ENCODE data around the gene EDIL3. TPM values are rescaled to one million over a fixed set of nuclear protein-coding genes. Genes with fewer than 3 reads are reported as not detected.

EDIL3 gene
- total and polyA plus RNA-seq, 2 of the 8 experiments (the other 6 are each of a cell fraction or from before 2014, with no cell fraction given) = 14.7 to 47.2 TPM

DNA sequence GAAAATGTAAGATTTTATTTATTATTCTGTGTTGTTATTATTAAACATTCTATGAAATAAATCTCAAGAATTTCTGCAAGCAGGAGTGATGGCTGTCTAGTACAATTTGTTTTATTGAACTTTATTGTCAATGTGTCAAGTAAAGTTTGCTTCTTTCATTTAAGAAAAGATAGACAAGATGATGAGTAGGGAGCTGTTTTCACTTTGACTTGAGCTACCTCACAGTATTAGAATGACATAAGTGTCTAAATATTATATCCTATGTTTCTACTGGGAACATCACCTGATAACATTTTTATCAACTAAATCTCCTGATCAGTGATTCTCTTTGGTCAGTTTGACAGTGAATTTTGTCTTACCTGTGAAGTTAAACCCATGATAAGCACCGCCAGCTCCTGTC lies 12.7 kb upstream of the EDIL3 start:
- Histone ChIP-seq H2AK5ac (ENCODE audit: low read depth, low read length) (no peak overlapping the region), H4K91ac (replicated peaks; ENCODE audit: insufficient read length, low read length) (no peak overlapping the region), H3K23me2 (ENCODE audit: low read depth, low read length) (no peaks in the 10 kb centered on the region), H3K9ac (replicated peaks in 1 of 4; ENCODE audit: extremely low read depth in 1 of 4, low read depth in 3 of 4, low read length in 3 of 4) (no peak overlapping the region), H3K18ac (ENCODE audit: extremely low read depth, low read length) (no peak overlapping the region), H2BK15ac (ENCODE audit: low read length) (no peak overlapping the region), H3K9me3 (ENCODE audit: insufficient read depth in 2 of 2, low read depth in 1 of 2, low read length in 1 of 2) (no peaks in the 10 kb centered on the region), H3K79me1 (ENCODE audit: low read depth, low read length) (no peaks in the 10 kb centered on the region), H3K14ac (ENCODE audit: insufficient read length) (no peak overlapping the region), H4K20me1 (replicated peaks in 1 of 2; ENCODE audit: control insufficient read depth in 1 of 2, insufficient read depth in 2 of 2, low read length in 2 of 2) (no peaks in the 10 kb centered on the region), H2BK20ac (ENCODE audit: low read length) (no peak overlapping the region), H4K5ac (ENCODE audit: insufficient read length, low read depth, low read length) (no peak overlapping the region), H3K56ac (replicated peaks; ENCODE audit: insufficient read length, low read depth, low read length) (no peak overlapping the region), H3K27ac (ENCODE audit: low read depth, low read length) (no peak overlapping the region), H2BK5ac (ENCODE audit: low read depth, low read length) (no peak overlapping the region), H3K27me3 (replicated peaks in 1 of 4; ENCODE audit: control insufficient read depth in 3 of 4, extremely low read depth in 1 of 4, insufficient read depth in 3 of 4, low read length in 3 of 4) (no peaks in the 10 kb centered on the region), H2BK12ac (ENCODE audit: low read depth, low read length) (no peak overlapping the region), H3K4me3 (ENCODE audit: extremely low read depth in 1 of 4, insufficient read depth in 2 of 4, low read depth in 3 of 4, low read length in 4 of 4) (no peak overlapping the region), H3K4me1 (replicated peaks in 1 of 4; ENCODE audit: control insufficient read depth in 3 of 4, insufficient read depth in 4 of 4, low read length in 3 of 4) (no peaks in the 10 kb centered on the region), H3K23ac (ENCODE audit: insufficient read length) (no peak overlapping the region), H2BK120ac (replicated peaks; ENCODE audit: low read depth, low read length) (no peak overlapping the region), H3K4me2 (ENCODE audit: insufficient read depth in 1 of 2, low read depth in 2 of 2, low read length in 2 of 2) (no peak overlapping the region), H4K8ac (ENCODE audit: extremely low read depth, insufficient read depth, low read length) (no peak overlapping the region), H3K36me3 (ENCODE audit: control insufficient read depth in 2 of 4, insufficient read depth in 4 of 4, low read length in 3 of 4) (no peaks in the 10 kb centered on the region), H2AFZ (ENCODE audit: low read length) (no peak overlapping the region), H3K4ac (replicated peaks; ENCODE audit: insufficient read length, low read depth, low read length) (no peak overlapping the region), H3K79me2 (ENCODE audit: control insufficient read depth in 1 of 2, insufficient read depth in 2 of 2, low read length in 2 of 2) (no peaks in the 10 kb centered on the region)
- TF ChIP-seq TBP (IDR thresholded peaks at IDR 0.05; ENCODE audit: low read depth, low read length) (no peak), CBX8 (IDR thresholded peaks at IDR 0.05; ENCODE audit: borderline replicate concordance, low read depth, low read length) (no peak), HDAC6 (IDR thresholded peaks at IDR 0.05; ENCODE audit: low read depth, low read length) (no peak), YY1 (IDR thresholded peaks at IDR 0.05; ENCODE audit: low read depth, low read length) (no peak), CBX5 (IDR thresholded peaks at IDR 0.05; ENCODE audit: low read depth, low read length) (no peak), RBBP5 (IDR thresholded peaks at IDR 0.05; ENCODE audit: borderline replicate concordance, low read depth, low read length) (no peak), SIN3A (conservative IDR thresholded peaks at IDR 0.05 in 1 of 2, IDR thresholded peaks at IDR 0.05 in 1 of 2; ENCODE audit: low read depth in 1 of 2, low read length in 2 of 2) (no peak)
- TF ChIP-seq, protein P1, sequence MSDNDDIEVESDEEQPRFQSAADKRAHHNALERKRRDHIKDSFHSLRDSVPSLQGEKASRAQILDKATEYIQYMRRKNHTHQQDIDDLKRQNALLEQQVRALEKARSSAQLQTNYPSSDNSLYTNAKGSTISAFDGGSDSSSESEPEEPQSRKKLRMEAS (IDR thresholded peaks at IDR 0.05) = no peak
- ChIA-PET CTCF (ENCODE audit: partially characterized antibody) (interaction anchor here (1.2 to 1.7 kb wide), 2 partner anchors 8 to 21 kb away, joined by 3 to 5 read pairs; no protein-coding TSS in a partner anchor), POLR2A (ENCODE audit: partially characterized antibody) (interaction anchor here (1.0 kb wide), 1 partner anchor 12 kb away, joined by 3 read pairs; the partner anchor contains the start of gene EDIL3)
- WGBS, 2 experiments (ENCODE audit: extremely low coverage in 1 of 2, insufficient coverage in 1 of 2, insufficient read length in 1 of 2, insufficient replicate concordance in 2 of 2, low coverage in 1 of 2, low lambda C conversion rate in 2 of 2, missing lambda C conversion rate in 1 of 2) = 95% methylated on average over 1 of the region's 1 CpG; no CpG with 5 or more reads in 1 of the 2 experiments
- FAIRE-seq (no peak), DNase-seq (ENCODE audit: low read depth in 1 of 2, low spot score in 2 of 2) (no peak)

Measured in H1 (cell line).